Nasal cavity respiratory epithelium epithelial cell of viscerocranial mucosa (primary cell): Measurements from ENCODE around the gene ZNF45. TPM values are rescaled to one million over a fixed set of nuclear protein-coding genes. Genes with fewer than 3 reads are reported as not detected.

ENCODE experiments used
- total RNA-seq: library from RNA; depleted of rRNA; stranded (reverse); fragments of >200 nt; gene quantifications from 2 replicates; pipeline ENCODE4 v1.2.3, GENCODE V29; 2014

Gene ZNF45
- total RNA-seq, result 17.3 and 19.1 TPM in 2 replicates

GRCh38 chr19:43934985-43935708 lies at the start of gene ZNF45:
Gene ZNF45 (minus strand): TSS chr19:43935282. CDS start chr19:43922185, 13,097 bp downstream.

DNA sequence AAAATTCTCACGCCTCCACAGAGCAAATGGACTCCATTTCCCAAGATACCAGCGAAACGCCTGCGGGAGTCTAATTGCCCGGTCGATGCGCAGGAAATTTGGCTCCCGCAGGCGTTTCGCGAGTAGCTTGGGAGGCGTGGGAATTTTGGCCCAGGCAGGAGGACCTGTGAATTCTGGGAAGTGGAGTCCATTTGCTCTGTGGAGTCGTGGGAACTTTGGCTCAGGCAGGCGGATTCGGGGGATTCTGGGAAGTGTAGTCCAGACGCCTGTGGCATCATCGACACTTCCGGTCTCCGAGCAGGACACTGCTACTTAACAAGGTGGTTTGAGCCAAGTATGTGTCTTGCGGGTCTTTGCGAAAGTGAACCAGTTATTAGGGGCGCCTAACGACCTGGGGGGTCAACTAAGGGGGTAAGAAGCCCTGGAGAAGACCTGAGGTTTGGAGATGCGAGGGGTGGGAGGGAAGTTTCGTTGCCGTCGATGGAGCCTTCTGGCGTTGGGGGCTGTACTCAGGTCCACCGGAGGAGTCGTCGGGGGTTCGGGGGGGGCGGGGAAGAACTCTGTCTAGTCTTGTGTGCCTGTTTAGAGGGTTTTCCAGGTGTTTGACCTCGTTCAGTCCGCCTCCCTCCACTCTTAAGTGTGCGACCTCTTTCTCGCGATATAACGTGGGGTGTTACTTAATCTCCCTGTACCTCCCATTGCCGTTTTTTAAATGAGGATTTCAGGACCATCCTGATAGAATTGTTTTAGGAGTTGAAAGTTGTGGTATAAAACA lies 49.0 kb upstream of the ZNF45 start, which contains the start of gene ZNF155:
ZNF155 (plus strand) TSS at position 277 of the 775 bp plus-strand sequence. CDS start 4,356 bp downstream, outside the sequence.

DNA sequence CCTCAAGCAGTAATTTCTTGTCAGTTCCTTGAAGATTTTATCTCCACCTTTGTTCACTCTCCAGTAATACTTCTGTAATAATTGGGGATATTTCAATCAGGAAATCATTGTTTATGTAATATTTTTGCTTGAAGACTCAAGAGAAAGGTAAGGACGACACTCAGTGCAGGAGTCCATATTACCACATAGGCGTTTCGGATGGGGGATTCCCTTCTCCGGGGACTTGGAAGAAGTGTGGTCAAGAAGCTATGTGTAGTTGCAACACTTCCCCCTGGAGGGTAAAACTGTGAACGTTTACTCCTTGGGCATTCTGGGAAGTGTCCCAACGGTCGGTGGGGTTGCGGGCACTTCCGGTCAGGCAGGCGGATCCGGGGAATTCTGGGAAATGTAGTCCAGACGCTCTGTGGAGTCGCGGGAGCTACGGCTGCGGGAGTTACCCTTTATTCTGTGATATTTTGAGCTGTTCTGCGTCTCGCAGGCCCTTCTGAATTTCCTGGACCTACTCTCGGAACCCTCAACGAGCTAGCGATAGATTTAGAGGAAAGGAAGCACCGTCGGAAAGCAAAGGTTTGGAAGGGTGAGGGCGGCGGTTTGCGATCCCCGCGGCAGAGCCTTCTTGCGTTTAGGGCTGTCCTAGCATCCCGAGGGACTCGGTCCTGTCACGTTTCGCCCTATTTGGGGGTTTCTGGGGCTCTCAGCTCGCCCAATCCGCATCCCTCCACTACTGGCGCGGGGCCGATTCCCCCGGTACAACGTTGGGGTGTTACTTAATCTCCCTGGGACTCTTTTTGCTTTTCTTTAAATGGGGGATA lies 16.0 kb upstream of the ZNF45 start, which contains the start of gene ZNF221:
ZNF221 (plus strand) TSS at position 395 of the 812 bp plus-strand sequence. CDS start 11,499 bp downstream, outside the sequence.

DNA sequence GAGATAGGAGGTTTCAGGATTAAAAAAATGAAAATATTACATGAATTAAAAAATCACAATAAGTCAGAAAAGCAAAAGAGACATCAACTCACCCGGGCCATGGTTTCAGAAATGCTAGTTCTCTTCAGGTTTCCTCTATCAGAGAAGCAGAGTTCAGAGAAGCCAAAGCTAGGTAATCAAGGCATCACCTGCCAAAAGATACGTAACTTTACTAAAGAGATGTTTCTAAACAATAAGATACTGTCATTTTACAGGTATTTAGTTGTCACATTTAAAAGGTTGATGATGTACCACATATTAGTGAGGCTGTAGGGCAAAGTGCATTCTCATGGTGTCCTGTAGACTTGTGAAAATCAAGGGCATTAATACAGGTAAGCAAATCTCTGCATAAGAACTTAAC lies 51.2 kb downstream of the ZNF45 start, which contains the start of gene ZNF404:
ZNF404 (minus strand) TSS at position 101 of the 400 bp plus-strand sequence.

Other genes with a start within 250 kb of the ZNF45 start
- gene IRGC, start 219.2 kb downstream of the ZNF45 start, total RNA-seq, result not detected in 2 replicates
- gene SMG9, start 180.3 kb downstream of the ZNF45 start, total RNA-seq, result 4.1 and 9.4 TPM in 2 replicates
- gene KCNN4, start 154.3 kb downstream of the ZNF45 start, total RNA-seq, result 1.4 and 13.7 TPM in 2 replicates
- gene LYPD5, start 132.8 kb downstream of the ZNF45 start, total RNA-seq, result 1.8 and 16.4 TPM in 2 replicates
- gene ZNF283, start 108.0 kb downstream of the ZNF45 start, total RNA-seq, result 13.3 and 20.5 TPM in 2 replicates
- 3.1 and 4.7 TPM in 2 replicates for gene ZNF404, start 51.3 kb downstream of the ZNF45 start, total RNA-seq
- gene ZNF221, start 15.9 kb upstream of the ZNF45 start, total RNA-seq, result 2.4 and 7.2 TPM in 2 replicates
- gene ZNF155, start 48.9 kb upstream of the ZNF45 start, total RNA-seq, result 9.2 and 10.4 TPM in 2 replicates
- 3.4 and 3.6 TPM in 2 replicates for gene ZNF230, start 67.7 kb upstream of the ZNF45 start, total RNA-seq
- gene ZNF222, start 90.1 kb upstream of the ZNF45 start, total RNA-seq, result 8.0 and 14.4 TPM in 2 replicates
- 4.8 and 5.5 TPM in 2 replicates for gene ZNF223, start 116.8 kb upstream of the ZNF45 start, total RNA-seq
- gene ZNF284, start 136.9 kb upstream of the ZNF45 start, total RNA-seq, result 1.7 and 3.3 TPM in 2 replicates
- 23.2 and 26.1 TPM in 2 replicates for gene ZNF224, start 159.1 kb upstream of the ZNF45 start, total RNA-seq
- gene ZNF225, start 178.1 kb upstream of the ZNF45 start, total RNA-seq, result 3.1 and 4.6 TPM in 2 replicates
- gene ZNF234, start 206.3 kb upstream of the ZNF45 start, total RNA-seq, result 5.5 and 15.6 TPM in 2 replicates
- gene ZNF226, start 229.8 kb upstream of the ZNF45 start, total RNA-seq, result 13.7 and 14.9 TPM in 2 replicates